Skeletal muscle tissue (tissue), 4 donors: ENCODE data around the gene NCKAP5. TPM values are rescaled to one million over a fixed set of nuclear protein-coding genes. Genes with fewer than 3 reads are reported as not detected.

ENCODE experiments used
- H3K27ac ChIP-seq: one replicate; pipeline ENCODE4 v1.7.0; 2013; ENCODE audit warnings: mild to moderate bottlenecking, low read depth, low read length, inconsistent platforms
- H3K27me3 ChIP-seq, 3 donors: one replicate each; pipeline ENCODE4 v1.7.0; 2013; ENCODE audit warnings: low read length in 3 of 3; ENCODE audit not compliant: control insufficient read depth in 3 of 3, insufficient read depth in 3 of 3
- H3K36me3 ChIP-seq, 3 donors: one replicate each; pipeline ENCODE4 v1.7.0; 2013; ENCODE audit warnings: low read length in 3 of 3; ENCODE audit not compliant: control insufficient read depth in 3 of 3, insufficient read depth in 3 of 3
- H3K4me1 ChIP-seq, 3 donors: one replicate each; pipeline ENCODE4 v1.7.0; 2013; ENCODE audit warnings: low read length in 3 of 3, mild to moderate bottlenecking in 3 of 3; ENCODE audit not compliant: control insufficient read depth in 3 of 3, insufficient read depth in 3 of 3
- H3K4me3 ChIP-seq, 3 donors: one replicate each; pipeline ENCODE4 v1.7.0; 2013; ENCODE audit warnings: low read length in 3 of 3
- H3K9ac ChIP-seq, 3 donors: one replicate each; pipeline ENCODE4 v1.7.0; 2013; ENCODE audit warnings: low read length in 3 of 3, mild to moderate bottlenecking in 3 of 3, moderate library complexity in 2 of 3, low read depth in 1 of 3
- H3K9me3 ChIP-seq, 3 donors: one replicate each; pipeline ENCODE4 v1.7.0; 2013; ENCODE audit warnings: low read length in 3 of 3; ENCODE audit not compliant: control insufficient read depth in 3 of 3
- total RNA-seq: library from RNA; depleted of rRNA; stranded (reverse); fragments of >200 nt; gene quantifications from one replicate; pipeline ENCODE4 v1.2.3, GENCODE V29; 2014
- donor health status: Osteomylitis.

NCKAP5 gene
- total RNA-seq, 1 donor from 2014 or later = 5.7 TPM

DNA sequence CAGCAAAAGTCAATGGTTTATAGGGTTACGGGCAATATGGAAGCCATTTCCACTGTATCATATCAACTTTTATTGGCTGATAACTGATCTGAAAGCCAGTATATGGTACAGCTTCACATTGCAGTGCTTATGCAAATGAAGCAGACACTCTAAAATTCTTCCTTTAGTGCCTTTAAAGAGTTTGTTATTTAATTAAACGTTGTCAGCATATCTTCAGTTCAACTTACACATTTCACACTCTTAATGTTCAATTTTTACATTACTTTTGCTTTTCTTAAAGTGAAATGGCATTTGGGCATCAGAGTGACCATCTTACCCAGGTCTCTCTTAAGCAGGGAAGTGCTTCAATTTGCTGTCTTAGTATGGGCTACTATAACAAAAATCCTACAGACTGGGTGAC, 420.1 kb downstream of the NCKAP5 start:
- H3K4me3 ChIP-seq = no peak overlapping the region
- H3K4me1 ChIP-seq = no peaks in the 10 kb centered on the region
- no peaks in the 10 kb centered on the region for H3K36me3 ChIP-seq
- H3K9ac ChIP-seq = no peak overlapping the region
- no peaks in the 10 kb centered on the region for H3K9me3 ChIP-seq
- no peak overlapping the region for H3K27ac ChIP-seq
- H3K27me3 ChIP-seq = no peaks in the 10 kb centered on the region

DNA sequence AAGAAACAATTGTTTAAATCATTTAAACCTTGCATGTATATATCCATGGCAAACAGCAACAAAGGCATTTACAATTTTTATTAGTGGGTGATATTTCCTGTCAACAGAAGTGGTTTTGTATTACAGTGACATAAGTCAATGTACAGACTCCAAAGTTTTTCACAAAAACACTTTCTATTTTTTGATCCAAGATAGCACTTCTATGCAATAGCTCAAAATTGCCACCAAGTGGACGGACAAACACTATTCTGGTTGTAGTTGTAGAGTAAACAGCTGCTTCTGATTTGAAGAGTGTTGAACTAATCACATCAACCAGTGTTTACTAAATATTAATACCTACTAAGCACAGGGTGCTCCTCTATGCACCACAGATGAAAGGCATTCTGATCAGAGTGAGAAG, 421.4 kb downstream of the NCKAP5 start:
- Histone ChIP-seq H3K36me3 (no peaks in the 10 kb centered on the region), H3K4me1 (no peaks in the 10 kb centered on the region), H3K27ac (no peak overlapping the region), H3K9ac (no peak overlapping the region), H3K4me3 (no peak overlapping the region), H3K9me3 (no peaks in the 10 kb centered on the region), H3K27me3 (no peaks in the 10 kb centered on the region)

GRCh38 chr2:133143645-133144044, 424.6 kb downstream of the NCKAP5 start:
- no peak overlapping the region for H3K9ac ChIP-seq
- H3K4me1 ChIP-seq = no peaks in the 10 kb centered on the region
- H3K4me3 ChIP-seq = no peak overlapping the region
- no peaks in the 10 kb centered on the region for H3K27me3 ChIP-seq
- H3K36me3 ChIP-seq = no peaks in the 10 kb centered on the region
- no peaks in the 10 kb centered on the region for H3K9me3 ChIP-seq
- no peak overlapping the region for H3K27ac ChIP-seq

- H3K4me3 ChIP-seq = no peak overlapping the region
- H3K27ac ChIP-seq = no peak overlapping the region
- H3K27me3 ChIP-seq = no peaks in the 10 kb centered on the region
- no peaks in the 10 kb centered on the region for H3K9me3 ChIP-seq
- H3K9ac ChIP-seq = no peak overlapping the region
- H3K4me1 ChIP-seq = no peaks in the 10 kb centered on the region
- no peaks in the 10 kb centered on the region for H3K36me3 ChIP-seq
Observed at GRCh38 chr2:133142087-133142486, 426.2 kb downstream of the NCKAP5 start.

GRCh38 chr2:133140620-133141019, 427.6 kb downstream of the NCKAP5 start:
- H3K9ac ChIP-seq = no peak overlapping the region
- H3K4me1 ChIP-seq = no peaks in the 10 kb centered on the region
- no peaks in the 10 kb centered on the region for H3K36me3 ChIP-seq
- H3K4me3 ChIP-seq = no peak overlapping the region
- H3K27me3 ChIP-seq = no peaks in the 10 kb centered on the region
- H3K9me3 ChIP-seq = no peaks in the 10 kb centered on the region
- H3K27ac ChIP-seq = no peak overlapping the region

- Histone ChIP-seq H3K27ac (no peak overlapping the region), H3K9ac (no peak overlapping the region), H3K36me3 (no peaks in the 10 kb centered on the region), H3K9me3 (no peaks in the 10 kb centered on the region), H3K27me3 (no peaks in the 10 kb centered on the region), H3K4me3 (no peak overlapping the region), H3K4me1 (no peaks in the 10 kb centered on the region)
Observed at GRCh38 chr2:133139847-133140533, 428.3 kb downstream of the NCKAP5 start.

GRCh38 chr2:133138693-133139092, 429.6 kb downstream of the NCKAP5 start:
- Histone ChIP-seq H3K27ac (no peak overlapping the region), H3K36me3 (no peaks in the 10 kb centered on the region), H3K4me1 (no peaks in the 10 kb centered on the region), H3K9ac (no peak overlapping the region), H3K4me3 (no peak overlapping the region), H3K27me3 (no peaks in the 10 kb centered on the region), H3K9me3 (no peaks in the 10 kb centered on the region)

DNA sequence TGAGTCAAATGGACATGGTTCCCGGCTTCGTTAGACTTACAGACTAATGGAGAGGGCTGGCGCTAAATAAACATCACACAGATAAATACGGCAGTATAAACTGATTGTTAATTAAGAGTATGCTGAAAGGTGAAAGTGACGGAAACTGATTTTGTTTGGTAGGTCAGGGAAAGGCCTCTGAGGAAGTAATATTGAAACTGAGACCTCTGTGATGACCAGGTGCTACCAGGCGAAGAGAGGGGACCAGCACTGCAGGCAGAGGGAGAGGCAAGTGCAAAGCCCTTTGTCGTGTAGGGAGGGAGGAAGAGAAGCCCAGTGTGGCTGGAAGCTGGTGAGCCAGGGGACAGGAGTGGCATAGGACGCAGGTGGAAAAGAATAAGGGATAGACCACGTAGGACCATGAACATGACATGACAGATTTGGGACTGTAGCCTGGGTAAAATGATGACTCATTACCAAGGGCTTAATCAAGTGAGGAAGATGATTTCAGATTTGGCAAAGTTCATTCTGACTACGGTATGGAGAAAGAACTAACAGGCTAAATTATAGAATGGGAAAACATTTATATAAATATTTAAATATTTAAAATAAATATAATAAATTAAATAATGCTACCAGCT, 433.1 kb downstream of the NCKAP5 start:
- Histone ChIP-seq H3K9ac (no peak overlapping the region), H3K36me3 (no peaks in the 10 kb centered on the region), H3K9me3 (no peaks in the 10 kb centered on the region), H3K27me3 (no peaks in the 10 kb centered on the region), H3K4me3 (no peak overlapping the region), H3K4me1 (no peaks in the 10 kb centered on the region), H3K27ac (no peak overlapping the region)

DNA sequence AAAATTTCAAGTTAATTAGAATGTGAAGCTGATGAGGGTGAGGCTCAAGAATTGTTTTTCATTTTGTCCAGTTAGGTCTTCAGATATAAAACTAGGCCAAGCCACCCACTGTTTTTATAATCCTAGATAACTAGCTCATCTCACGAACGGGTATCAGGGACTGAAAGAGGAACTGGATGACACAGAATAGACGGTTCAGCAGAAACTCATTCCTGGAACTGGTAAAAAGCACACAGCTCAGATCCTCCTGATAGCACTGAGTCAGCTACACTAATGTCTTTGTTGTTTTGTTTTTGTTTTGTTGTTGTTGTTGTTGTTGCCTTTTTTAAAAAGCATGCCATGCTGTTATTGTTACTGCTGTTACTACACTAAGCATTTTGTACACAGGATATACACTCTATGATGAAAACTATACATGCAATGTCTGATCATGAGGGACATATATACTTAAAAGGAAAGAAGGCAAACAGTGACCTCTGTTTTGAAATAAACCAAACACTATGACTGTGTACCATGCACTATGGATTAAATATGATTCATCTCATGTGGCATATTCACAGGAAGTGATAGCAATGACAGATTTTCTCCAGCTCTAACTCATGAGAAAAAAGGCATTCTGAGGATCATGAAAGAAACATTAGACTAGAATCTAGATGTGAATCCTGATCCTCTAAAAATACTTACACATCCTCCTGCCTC, 437.6 kb downstream of the NCKAP5 start:
- Histone ChIP-seq H3K4me3 (no peak overlapping the region), H3K27me3 (no peaks in the 10 kb centered on the region), H3K4me1 (no peaks in the 10 kb centered on the region), H3K36me3 (no peaks in the 10 kb centered on the region), H3K9me3 (no peaks in the 10 kb centered on the region), H3K27ac (no peak overlapping the region), H3K9ac (no peak overlapping the region)

DNA sequence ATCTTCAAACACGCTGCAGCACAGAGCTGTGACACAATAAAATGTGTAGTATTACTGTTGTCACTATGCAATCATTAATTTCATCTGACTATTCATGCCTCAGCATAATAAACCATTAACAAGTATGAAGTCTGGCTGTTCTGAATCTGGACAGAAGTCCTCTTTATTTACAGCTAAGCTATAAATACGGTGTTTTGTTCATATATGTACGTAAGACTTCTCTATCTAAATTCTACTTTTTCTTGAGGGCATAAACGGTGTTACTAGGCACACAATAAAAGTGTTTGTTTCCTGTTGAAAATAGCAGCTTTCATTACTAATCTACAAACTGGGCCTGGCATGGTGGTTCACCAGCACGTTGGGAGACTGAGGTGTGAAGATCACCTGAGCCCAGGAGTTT, 443.8 kb downstream of the NCKAP5 start:
- Histone ChIP-seq H3K4me1 (no peaks in the 10 kb centered on the region), H3K9me3 (no peaks in the 10 kb centered on the region), H3K4me3 (no peak overlapping the region), H3K36me3 (no peaks in the 10 kb centered on the region), H3K27me3 (no peaks in the 10 kb centered on the region), H3K9ac (no peak overlapping the region), H3K27ac (no peak overlapping the region)
